Mesothelial cell of epicardium (in vitro differentiated cells): ENCODE measurements around the gene UNK. TPM values are rescaled to one million over a fixed set of nuclear protein-coding genes. Genes with fewer than 3 reads are reported as not detected.

ENCODE experiments used
- DNase-seq, 2 experiments: peaks; one replicate each; pipeline ENCODE4 v3.0.0; 2021; ENCODE audit warnings: low spot score in 2 of 2; ENCODE audit not compliant: unreplicated experiment in 2 of 2
- H3K27ac Mint-ChIP-seq: 2 replicates; pipeline ENCODE4 v1.8.0; 2021; ENCODE audit warnings: mixed read lengths
- H3K27me3 Mint-ChIP-seq: 2 replicates; pipeline ENCODE4 v1.8.0; 2021; ENCODE audit warnings: low read depth, mixed read lengths
- H3K36me3 Mint-ChIP-seq: 2 replicates; pipeline ENCODE4 v1.8.0; 2021; ENCODE audit warnings: mixed read lengths
- H3K4me1 Mint-ChIP-seq: 2 replicates; pipeline ENCODE4 v1.8.0; 2021; ENCODE audit warnings: mixed read lengths
- H3K4me3 Mint-ChIP-seq: 2 replicates; pipeline ENCODE4 v1.8.0; 2021; ENCODE audit warnings: mild to moderate bottlenecking, moderate library complexity, mixed read lengths
- H3K9me3 Mint-ChIP-seq: 2 replicates; pipeline ENCODE4 v1.8.0; 2021; ENCODE audit warnings: mixed read lengths
- CTCF ChIP-seq: fragments of 200-600 bp; sonication (generic); IDR thresholded peaks from one replicate; pipeline ENCODE4 v1.5.0; 2021; ENCODE audit warnings: antibody characterized with exemption; ENCODE audit not compliant: unreplicated experiment
- total RNA-seq: library from RNA; stranded (reverse); gene quantifications from 3 replicates; pipeline ENCODE4 v1.2.1, GENCODE V29; 2021

Gene UNK
- total RNA-seq, 1 donor from 2014 or later: 66.4 TPM

DNA sequence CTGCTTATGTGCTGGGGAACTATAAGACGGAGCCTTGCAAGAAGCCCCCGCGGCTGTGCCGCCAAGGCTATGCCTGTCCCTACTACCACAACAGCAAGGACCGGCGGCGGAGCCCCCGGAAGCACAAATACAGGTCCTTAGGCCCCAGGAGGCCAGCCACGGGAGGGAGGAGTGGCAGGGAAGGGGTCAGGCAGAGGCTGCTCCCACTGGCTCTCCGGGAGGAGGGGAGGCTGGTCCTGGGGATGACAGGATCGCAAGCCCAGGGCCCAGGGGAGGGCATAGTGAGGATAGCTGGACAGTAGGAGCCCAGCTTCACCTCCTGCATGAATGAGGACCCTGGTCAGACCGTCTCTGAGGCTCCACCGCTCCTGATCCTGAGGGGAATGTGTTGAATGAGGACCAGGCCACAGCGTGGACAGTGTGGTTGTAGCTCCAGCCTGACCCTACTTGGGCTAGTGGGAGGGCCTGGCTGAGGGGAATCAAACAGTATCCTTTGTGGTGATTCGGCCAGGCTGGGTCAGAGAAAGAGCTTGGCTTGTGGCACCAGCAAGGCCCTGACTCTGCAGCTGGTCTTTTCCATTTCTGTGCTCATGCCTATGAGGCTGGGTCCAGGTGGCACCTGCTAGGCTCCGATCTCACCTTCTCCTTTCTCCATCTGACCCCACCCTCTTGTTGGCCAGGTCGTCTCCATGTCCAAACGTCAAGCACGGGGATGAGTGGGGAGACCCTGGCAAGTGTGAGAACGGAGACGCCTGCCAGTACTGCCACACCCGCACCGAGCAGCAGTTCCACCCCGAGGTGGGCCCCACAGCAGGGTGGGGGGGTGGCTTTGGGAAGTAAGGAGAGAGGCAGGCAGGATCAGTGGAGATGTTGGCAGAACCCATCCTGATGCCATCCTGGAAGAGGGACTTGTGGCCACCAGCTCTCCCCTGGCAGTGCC lies 28.7 kb downstream of the UNK start:
- H3K27me3 Mint-ChIP-seq: no peaks in the 10 kb centered on the region
- H3K4me3 Mint-ChIP-seq: no peak overlapping the region
- TF ChIP-seq CTCF: no peak
- no peaks in the 10 kb centered on the region for H3K9me3 Mint-ChIP-seq
- peaks cover 8% of the 10 kb centered on the region for H3K36me3 Mint-ChIP-seq
- H3K27ac Mint-ChIP-seq: no peak overlapping the region
- peaks cover 6% of the 10 kb centered on the region for H3K4me1 Mint-ChIP-seq
- no peak for DNase-seq

DNA sequence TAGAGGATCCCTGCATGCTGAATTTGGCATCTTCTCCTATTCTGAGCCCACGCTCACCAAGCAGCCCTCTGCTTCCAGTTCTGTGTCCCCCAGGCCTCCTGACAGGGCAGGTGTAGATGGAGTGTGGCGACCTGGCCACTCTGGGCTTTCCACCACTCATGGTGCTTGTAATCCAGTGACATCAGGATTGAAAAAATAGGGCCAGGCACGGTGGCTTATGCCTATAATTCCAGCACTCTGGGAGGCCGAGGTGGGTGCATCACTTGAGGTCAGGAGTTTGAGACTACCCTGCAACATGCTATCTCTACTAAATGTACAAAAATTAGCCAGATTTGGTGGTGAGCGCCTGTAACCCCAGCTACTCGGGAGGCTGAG lies 29.4 kb downstream of the UNK start:
- H3K27me3 Mint-ChIP-seq: no peaks in the 10 kb centered on the region
- H3K36me3 Mint-ChIP-seq: peaks cover 14% of the 10 kb centered on the region
- no peaks in the 10 kb centered on the region for H3K9me3 Mint-ChIP-seq
- DNase-seq: no peak
- H3K4me1 Mint-ChIP-seq: peaks cover 1% of the 10 kb centered on the region
- no peak overlapping the region for H3K4me3 Mint-ChIP-seq
- no peak overlapping the region for H3K27ac Mint-ChIP-seq
- no peak for TF ChIP-seq CTCF

GRCh38 chr17:75814900-75815373 lies 30.3 kb downstream of the UNK start:
- TF ChIP-seq CTCF: no peak
- DNase-seq: no peak
- H3K36me3 Mint-ChIP-seq: peaks cover 20% of the 10 kb centered on the region
- no peak overlapping the region for H3K4me3 Mint-ChIP-seq
- H3K27ac Mint-ChIP-seq: no peak overlapping the region
- H3K27me3 Mint-ChIP-seq: no peaks in the 10 kb centered on the region
- H3K9me3 Mint-ChIP-seq: no peaks in the 10 kb centered on the region
- no peaks in the 10 kb centered on the region for H3K4me1 Mint-ChIP-seq

DNA sequence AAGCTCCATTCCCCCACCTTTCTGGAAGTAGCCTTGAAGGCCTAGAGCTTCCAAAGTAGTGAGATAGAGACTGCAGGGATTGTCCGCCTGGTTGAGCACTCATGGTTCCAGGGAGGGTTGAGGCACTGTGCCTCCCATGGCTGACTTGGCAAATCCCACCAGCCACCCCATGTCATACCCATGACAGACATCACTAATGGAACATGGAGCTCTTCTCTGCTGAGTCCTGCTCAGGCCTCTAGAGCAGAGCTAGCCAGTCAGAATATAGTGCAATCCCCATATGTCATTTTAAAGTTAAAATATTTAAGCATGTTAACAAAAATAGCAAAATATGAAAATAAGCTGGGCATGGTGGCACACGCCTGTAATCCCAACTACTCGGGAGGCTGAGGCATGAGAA lies 30.8 kb downstream of the UNK start:
- no peak for DNase-seq
- Mint-ChIP-seq H3K36me3 (peaks cover 20% of the 10 kb centered on the region), H3K4me1 (no peaks in the 10 kb centered on the region), H3K27ac (no peak overlapping the region), H3K27me3 (no peaks in the 10 kb centered on the region), H3K4me3 (no peak overlapping the region), H3K9me3 (no peaks in the 10 kb centered on the region)
- TF ChIP-seq CTCF: no peak

- DNase-seq: no peak
- no peaks in the 10 kb centered on the region for H3K4me1 Mint-ChIP-seq
- no peak for TF ChIP-seq CTCF
- H3K36me3 Mint-ChIP-seq: peaks cover 30% of the 10 kb centered on the region
- H3K27me3 Mint-ChIP-seq: no peaks in the 10 kb centered on the region
- no peaks in the 10 kb centered on the region for H3K9me3 Mint-ChIP-seq
- no peak overlapping the region for H3K27ac Mint-ChIP-seq
- H3K4me3 Mint-ChIP-seq: no peak overlapping the region
Observed at GRCh38 chr17:75816693-75817092, 32.1 kb downstream of the UNK start.
